Omental fat pad (tissue), 4 donors: ENCODE measurements around the gene SLC6A3. TPM values are rescaled to one million over a fixed set of nuclear protein-coding genes. Genes with fewer than 3 reads are reported as not detected.
"Not testable (repeated sequence)": the region's sequence is repeated elsewhere in the genome, so short reads cannot be mapped to it uniquely, and the experiment has no call there.

ENCODE experiments used
- ATAC-seq: fragments of 150-250 bp; one replicate; pipeline ENCODE4 v1.9.1; 2016; ENCODE audit warnings: mild to moderate bottlenecking, moderate library complexity; ENCODE audit not compliant: low FRiP score
- DNase-seq: peaks from one replicate; pipeline ENCODE4 v3.0.0-alpha.2; 2019; ENCODE audit warnings: low spot score
- total RNA-seq, 4 donors: library from RNA; depleted of rRNA; stranded (reverse); fragments of >200 nt; gene quantifications; one replicate each; pipeline ENCODE4 v1.1.0, GENCODE V29; 2016
- TF ChIP-seq, protein P1 (sequence below), 3 donors: fragments of 450-650 bp; IDR thresholded peaks; one replicate each; pipeline ENCODE4 v1.5.1; 2016 to 2017; ENCODE audit warnings: antibody characterized with exemption in 3 of 3, mild to moderate bottlenecking in 3 of 3, moderate library complexity in 2 of 3

Gene SLC6A3
- total RNA-seq, 4 donors from 2014 or later = 0.32 to 1.2 (median 0.55) TPM

DNA sequence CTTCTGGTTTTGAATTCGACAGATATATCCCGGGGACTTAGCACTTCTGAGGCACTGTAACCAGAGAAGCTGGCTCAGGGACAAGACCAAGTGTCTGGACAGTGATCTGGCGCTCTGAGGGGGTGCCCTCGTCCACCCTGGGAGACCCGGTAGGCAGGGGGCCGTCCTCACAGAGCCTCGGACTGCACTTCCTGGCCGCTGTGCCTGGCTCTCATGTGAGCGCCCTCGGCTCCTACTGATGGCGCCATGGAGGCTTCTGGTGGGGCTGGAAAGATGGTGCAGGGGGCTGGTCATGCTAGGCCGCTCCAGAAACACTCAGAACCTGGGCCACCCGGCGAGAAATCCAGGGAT is 18.8 kb upstream of the SLC6A3 start:
- TF ChIP-seq, protein P1, sequence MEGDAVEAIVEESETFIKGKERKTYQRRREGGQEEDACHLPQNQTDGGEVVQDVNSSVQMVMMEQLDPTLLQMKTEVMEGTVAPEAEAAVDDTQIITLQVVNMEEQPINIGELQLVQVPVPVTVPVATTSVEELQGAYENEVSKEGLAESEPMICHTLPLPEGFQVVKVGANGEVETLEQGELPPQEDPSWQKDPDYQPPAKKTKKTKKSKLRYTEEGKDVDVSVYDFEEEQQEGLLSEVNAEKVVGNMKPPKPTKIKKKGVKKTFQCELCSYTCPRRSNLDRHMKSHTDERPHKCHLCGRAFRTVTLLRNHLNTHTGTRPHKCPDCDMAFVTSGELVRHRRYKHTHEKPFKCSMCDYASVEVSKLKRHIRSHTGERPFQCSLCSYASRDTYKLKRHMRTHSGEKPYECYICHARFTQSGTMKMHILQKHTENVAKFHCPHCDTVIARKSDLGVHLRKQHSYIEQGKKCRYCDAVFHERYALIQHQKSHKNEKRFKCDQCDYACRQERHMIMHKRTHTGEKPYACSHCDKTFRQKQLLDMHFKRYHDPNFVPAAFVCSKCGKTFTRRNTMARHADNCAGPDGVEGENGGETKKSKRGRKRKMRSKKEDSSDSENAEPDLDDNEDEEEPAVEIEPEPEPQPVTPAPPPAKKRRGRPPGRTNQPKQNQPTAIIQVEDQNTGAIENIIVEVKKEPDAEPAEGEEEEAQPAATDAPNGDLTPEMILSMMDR (IDR thresholded peaks at IDR 0.05) = no peak
- no peak for ATAC-seq
- DNase-seq = no peak

DNA sequence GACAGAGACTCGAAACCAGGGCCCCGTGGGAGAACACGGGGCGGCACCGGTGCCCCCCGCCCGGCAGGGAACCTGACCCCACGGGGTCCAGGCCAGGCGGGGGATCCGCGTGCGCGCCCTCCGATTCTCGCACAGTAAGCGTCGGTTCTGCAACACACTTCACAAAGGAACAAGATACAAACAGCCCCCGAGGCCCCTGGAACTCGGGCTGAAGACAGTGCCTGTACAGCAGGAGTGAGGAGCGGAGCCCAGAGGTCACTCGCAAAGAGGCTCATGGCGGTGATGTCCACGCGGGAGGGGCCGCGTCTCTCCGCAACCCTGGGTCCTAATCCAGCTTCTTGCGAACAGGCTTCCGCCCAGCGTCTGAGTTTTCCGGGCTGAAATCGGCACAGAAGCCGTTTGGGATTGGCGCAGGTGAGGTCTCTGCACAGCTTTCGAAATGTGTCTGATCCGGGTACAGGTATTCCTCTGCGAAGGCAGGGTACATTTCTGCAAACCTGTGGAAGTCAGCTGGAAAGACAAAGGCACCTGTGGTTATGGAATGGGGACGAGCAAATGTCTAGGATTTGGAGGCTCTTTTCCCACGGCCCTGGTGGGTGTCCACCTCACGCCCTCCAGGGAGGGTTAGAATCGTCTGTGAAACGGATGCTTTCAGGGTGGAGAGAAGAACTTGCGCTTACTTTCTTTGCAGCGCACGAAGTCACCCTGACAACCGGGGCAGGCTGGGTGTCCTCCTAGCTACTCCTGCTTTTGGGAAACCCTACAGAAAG is 18.3 kb upstream of the SLC6A3 start:
- TF ChIP-seq, protein P1 (IDR thresholded peaks at IDR 0.05) = no peak
- ATAC-seq (no peak), DNase-seq (no peak)

DNA sequence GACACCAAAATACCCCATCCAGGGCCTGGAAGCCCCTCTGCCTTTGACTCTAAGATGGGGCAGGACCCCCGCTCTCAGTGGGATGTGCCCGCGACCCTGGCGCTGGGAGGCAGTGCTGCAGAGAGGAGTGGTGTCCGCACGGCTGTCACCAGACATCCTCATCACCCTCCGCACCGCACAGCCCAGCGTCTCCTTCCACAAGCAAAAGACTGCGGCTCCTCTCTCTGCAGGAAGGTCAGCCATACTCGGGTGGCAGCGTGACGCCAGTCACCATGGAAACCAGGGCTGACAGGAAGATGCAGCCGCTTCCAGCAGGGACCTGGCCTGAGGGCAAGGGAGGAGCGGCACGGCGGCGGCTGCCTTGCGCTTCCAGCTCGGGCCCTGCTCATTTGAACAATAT is 17.1 kb upstream of the SLC6A3 start:
- no peak for DNase-seq
- ATAC-seq = no peak
- TF ChIP-seq, protein P1 (IDR thresholded peaks at IDR 0.05) = no peak

DNA sequence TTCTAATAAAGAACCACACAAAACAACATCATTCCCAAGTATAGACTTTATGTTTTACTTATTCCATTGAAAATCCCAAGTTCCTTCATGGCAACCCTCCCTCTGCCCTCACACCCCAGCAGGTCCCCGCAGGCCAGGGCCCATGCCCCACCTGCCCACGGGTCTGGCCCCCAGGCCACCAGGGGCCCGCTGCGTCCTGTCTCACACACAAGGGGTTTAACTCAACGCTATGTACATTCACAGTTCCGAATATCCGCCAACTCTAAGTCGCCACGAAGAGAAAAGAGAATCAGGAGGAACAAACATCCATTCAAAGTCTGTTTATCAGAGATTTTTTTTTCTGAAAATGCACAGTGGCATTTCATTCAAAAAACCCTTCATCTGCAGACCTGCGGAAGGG is 16.2 kb upstream of the SLC6A3 start:
- no peak for DNase-seq
- ATAC-seq = no peak
- TF ChIP-seq, protein P1 (IDR thresholded peaks at IDR 0.05) = no peak

DNA sequence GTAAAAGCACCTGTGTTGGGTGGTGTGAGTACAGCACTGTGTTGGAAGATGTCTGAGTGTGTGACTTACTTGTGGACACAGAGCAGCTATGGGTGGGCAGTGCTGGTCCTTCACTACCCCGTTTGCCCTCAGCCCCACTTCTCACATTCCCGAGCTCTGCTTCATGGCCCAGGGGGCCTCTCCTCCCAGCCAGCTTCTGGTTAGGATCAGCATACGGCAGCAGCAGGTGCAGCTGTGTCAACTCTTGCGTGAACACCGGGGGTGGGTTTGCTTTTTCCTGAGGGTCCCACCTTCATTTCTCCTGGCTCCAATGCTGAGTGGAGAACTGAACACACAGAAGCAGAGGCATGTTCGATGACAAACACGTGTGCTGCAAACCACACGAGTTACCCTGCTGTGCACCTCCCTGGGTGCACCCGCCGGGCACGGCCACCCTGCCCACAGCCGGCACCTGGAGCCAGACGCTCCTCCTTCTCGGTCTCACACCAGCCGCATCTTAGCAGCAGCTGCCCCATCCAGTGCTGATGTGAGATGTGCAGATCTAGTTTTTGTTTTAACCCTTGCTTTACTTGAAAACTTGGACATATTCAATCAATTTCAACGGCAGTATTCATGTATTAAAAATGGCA is 14.9 kb upstream of the SLC6A3 start:
- TF ChIP-seq, protein P1 (IDR thresholded peaks at IDR 0.05) = no peak
- ATAC-seq (no peak), DNase-seq (no peak)

DNA sequence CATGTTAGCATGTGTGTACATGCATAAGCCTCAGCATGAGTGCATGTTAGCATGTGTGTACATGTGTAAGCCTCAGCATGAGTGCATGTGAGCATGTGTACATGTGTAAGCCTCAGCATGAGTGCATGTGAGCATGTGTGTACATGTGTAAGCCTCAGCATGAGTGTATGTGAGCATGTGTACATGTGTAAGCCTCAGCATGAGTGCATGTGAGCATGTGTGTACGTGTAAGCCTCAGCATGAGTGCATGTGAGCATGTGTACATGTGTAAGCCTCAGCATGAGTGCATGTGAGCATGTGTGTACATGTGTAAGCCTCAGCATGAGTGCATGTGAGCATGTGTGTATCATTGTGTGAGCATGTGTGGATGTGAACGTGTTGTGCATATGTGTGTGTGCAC is 14.2 kb upstream of the SLC6A3 start:
- ATAC-seq, DNase-seq: not testable (repeated sequence)

DNA sequence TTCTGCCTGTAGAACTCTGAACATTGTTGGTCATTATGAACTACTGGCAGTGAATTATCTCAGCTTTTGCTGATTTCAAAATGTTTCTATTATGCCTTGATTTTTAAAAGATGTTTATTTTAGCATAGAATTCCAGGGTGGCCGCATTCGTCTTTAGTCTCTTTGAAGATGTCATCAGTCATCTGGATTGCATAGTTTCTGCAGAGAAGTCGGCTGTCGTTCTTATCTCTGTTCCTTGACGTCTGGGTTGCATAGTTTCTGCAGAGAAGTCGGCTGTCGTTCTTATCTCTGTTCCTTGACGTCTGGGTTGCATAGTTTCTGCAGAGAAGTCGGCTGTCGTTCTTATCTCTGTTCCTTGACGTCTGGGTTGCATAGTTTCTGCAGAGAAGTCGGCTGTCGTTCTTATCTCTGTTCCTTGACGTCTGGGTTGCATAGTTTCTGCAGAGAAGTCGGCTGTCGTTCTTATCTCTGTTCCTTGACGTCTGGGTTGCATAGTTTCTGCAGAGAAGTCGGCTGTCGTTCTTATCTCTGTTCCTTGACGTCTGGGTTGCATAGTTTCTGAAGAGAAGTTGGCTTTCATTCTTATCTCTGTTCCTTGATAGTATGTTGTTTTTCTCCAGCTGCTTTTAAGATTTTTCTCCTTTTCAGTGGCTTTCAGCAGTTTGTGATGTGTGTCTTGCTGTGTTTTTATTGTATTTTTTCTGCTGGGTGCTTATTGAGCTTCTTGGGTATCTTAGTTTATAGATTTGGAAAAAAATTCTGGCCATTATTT is 11.1 kb upstream of the SLC6A3 start:
- not testable (repeated sequence) for ATAC-seq, DNase-seq

DNA sequence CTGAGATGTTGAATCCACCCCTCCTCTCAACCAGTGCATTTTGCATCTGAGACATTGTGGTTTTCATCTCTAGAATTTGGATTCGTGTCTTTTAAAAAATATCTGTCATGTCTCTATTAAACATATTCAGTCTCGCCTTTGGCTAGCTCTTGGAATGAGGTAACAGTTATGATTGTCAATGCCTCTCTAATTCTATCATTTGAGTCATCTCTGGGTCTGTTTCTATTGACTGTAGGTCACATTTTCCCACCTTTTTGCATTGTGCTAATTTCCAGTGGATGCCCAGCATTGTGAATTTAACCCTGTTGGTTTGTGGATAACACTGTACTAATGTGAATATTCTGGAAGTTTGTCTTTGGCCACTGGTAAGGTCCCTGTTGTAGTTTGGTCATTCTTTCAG is 8.4 kb upstream of the SLC6A3 start:
- ATAC-seq = no peak
- DNase-seq = no peak
- TF ChIP-seq, protein P1 (IDR thresholded peaks at IDR 0.05) = no peak
